GM12891 (cell line): Measurements from ENCODE around the gene SYMPK.

Experiments
- POLR2A ChIP-seq: IDR thresholded peaks from 2 replicates; pipeline ENCODE4 v1.6.1; 2011; ENCODE audit warnings: low read depth, low read length, control low read depth
- TAF1 ChIP-seq: IDR thresholded peaks from 2 replicates; pipeline ENCODE4 v1.6.1; 2011; ENCODE audit warnings: low read depth, low read length, control low read depth

- TF ChIP-seq TAF1 (no peak), POLR2A (peak; percentile 58; the same call in 1 of the 2 replicates)
Observed at GRCh38 chr19:45902651-45903625, 40.0 kb upstream of the SYMPK start.
